PC-3 (cell line): ENCODE data around the gene MTPN. TPM values are rescaled to one million over a fixed set of nuclear protein-coding genes. Genes with fewer than 3 reads are reported as not detected.

ENCODE experiments used
- total RNA-seq: library from RNA; depleted of rRNA; stranded (reverse); fragments of >200 nt; gene quantifications from 2 replicates; pipeline ENCODE4 v1.2.3, GENCODE V29; 2014; rRNA removed

The MTPN gene
- total RNA-seq, 1 experiment from 2014 or later = 96.0 TPM

Other genes with a start within 250 kb of the MTPN start
- not detected in 2 replicates for gene SLC13A4, start 249.2 kb downstream of the MTPN start, total RNA-seq
- not detected in 2 replicates for gene FAM180A, start 228.5 kb downstream of the MTPN start, total RNA-seq